ENCODE data around the gene DAB1.

- TF ChIP-seq USF2 (IDR thresholded peaks at IDR 0.05; ENCODE audit: borderline replicate concordance, low read depth, low read length) = no peak
- TF ChIP-seq CTCF (IDR thresholded peaks at IDR 0.05 in 2 of 3, conservative IDR thresholded peaks at IDR 0.05 in 1 of 3; ENCODE audit: control insufficient read depth in 2 of 3, extremely low read depth in 1 of 3, insufficient read depth in 1 of 3, low read depth in 3 of 3, low read length in 3 of 3) = no peak
- TF ChIP-seq ZZZ3 (IDR thresholded peaks at IDR 0.05; ENCODE audit: control insufficient read depth, insufficient read length, low read depth) = no peak
- no peak for TF ChIP-seq RBBP5 (conservative IDR thresholded peaks at IDR 0.05)
These were observed 307.0 kb downstream of the DAB1 start for GRCh38 chr1:57116871-57117270.
